ENCODE data around the gene ATP9A. TPM values are rescaled to one million over a fixed set of nuclear protein-coding genes. Genes with fewer than 3 reads are reported as not detected.

ATP9A gene
- total RNA-seq, 1 experiment from 2014 or later, result 12.1 TPM

DNA sequence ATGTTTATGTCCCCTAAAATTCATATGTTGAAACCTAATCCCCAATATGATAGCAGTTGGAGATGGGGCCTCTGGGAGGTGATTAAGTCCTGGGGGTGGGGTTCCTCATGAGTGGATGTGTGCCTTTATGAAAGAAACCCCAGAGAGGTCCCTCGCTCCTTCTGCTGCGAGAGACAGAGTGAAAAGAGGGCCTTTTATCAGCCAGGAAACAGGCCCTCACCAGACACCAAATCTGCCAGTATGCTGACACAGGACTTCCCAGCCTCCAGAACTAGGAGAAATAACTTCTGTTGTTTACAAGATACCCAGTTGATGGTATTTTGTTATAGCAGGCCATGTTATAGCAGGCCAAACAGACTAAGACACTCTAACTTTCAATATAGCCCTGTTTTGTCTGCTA is 124.8 kb downstream of the ATP9A start:
- Histone ChIP-seq H3K56ac (ENCODE audit: insufficient read length, low read depth, low read length) (no peak overlapping the region), H3K4ac (ENCODE audit: low read depth, low read length) (no peak overlapping the region), H3K18ac (ENCODE audit: insufficient read length, low read depth, low read length) (no peak overlapping the region), H3K27me3 (ENCODE audit: insufficient read depth, low read length) (no peaks in the 10 kb centered on the region), H3K4me1 (ENCODE audit: insufficient read depth, low read length) (no peaks in the 10 kb centered on the region), H4K8ac (replicated peaks; ENCODE audit: insufficient read length, low read depth, low read length) (no peak overlapping the region), H2BK20ac (ENCODE audit: low read depth, low read length, poor library complexity, severe bottlenecking) (no peak overlapping the region), H3K23ac (ENCODE audit: insufficient read length, low read depth, low read length) (no peak overlapping the region), H3K9me3 (ENCODE audit: control insufficient read depth, low read depth, low read length) (no peaks in the 10 kb centered on the region), H3K4me2 (ENCODE audit: insufficient read depth, insufficient read length, low read length) (no peak overlapping the region), H3T11ph (ENCODE audit: low read length) (no peak overlapping the region), H4K5ac (ENCODE audit: insufficient read length, low read depth, low read length) (no peak overlapping the region), H3K79me1 (ENCODE audit: insufficient read depth, low read depth, low read length, poor library complexity, severe bottlenecking) (no peaks in the 10 kb centered on the region), H2BK15ac (ENCODE audit: low read depth, low read length) (no peak overlapping the region), H2BK120ac (ENCODE audit: low read depth, low read length, poor library complexity, severe bottlenecking) (no peak overlapping the region), H3K27ac (ENCODE audit: insufficient read length, low read depth, low read length) (no peak overlapping the region), H2AK5ac (ENCODE audit: insufficient read length, low read length) (no peak overlapping the region), H4K91ac (ENCODE audit: insufficient read length, low read depth, low read length) (no peak overlapping the region), H3K9ac (ENCODE audit: extremely low read depth, insufficient read length, low read length) (no peak overlapping the region), H4K20me1 (ENCODE audit: control insufficient read depth, insufficient read depth, insufficient read length) (peaks cover 2% of the 10 kb centered on the region), H2BK5ac (ENCODE audit: insufficient read length, low read length) (no peak overlapping the region), H3K23me2 (ENCODE audit: insufficient read length, low read depth, low read length, poor library complexity, severe bottlenecking) (no peaks in the 10 kb centered on the region), H3K79me2 (ENCODE audit: insufficient read depth, low read length) (no peaks in the 10 kb centered on the region), H2BK12ac (ENCODE audit: insufficient read length, low read depth, low read length) (no peak overlapping the region), H2AFZ (ENCODE audit: low read length) (no peak overlapping the region), H3K14ac (ENCODE audit: insufficient read depth, low read length) (no peak overlapping the region)
- Mint-ChIP-seq H3K9me3 (no peaks in the 10 kb centered on the region), H3K4me1 (peaks cover 15 to 17% of the 10 kb centered on the region in 2 experiments), H3K27me3 (ENCODE audit: low read depth) (no peaks in the 10 kb centered on the region), H3K27ac (no peak overlapping the region), H3K36me3 (ENCODE audit: insufficient read depth in 1 of 3, low read depth in 3 of 3) (no peaks in the 10 kb centered on the region; a peak in 1 of 7 replicates), H3K4me3 (no peak overlapping the region)
- TF ChIP-seq, protein P1, sequence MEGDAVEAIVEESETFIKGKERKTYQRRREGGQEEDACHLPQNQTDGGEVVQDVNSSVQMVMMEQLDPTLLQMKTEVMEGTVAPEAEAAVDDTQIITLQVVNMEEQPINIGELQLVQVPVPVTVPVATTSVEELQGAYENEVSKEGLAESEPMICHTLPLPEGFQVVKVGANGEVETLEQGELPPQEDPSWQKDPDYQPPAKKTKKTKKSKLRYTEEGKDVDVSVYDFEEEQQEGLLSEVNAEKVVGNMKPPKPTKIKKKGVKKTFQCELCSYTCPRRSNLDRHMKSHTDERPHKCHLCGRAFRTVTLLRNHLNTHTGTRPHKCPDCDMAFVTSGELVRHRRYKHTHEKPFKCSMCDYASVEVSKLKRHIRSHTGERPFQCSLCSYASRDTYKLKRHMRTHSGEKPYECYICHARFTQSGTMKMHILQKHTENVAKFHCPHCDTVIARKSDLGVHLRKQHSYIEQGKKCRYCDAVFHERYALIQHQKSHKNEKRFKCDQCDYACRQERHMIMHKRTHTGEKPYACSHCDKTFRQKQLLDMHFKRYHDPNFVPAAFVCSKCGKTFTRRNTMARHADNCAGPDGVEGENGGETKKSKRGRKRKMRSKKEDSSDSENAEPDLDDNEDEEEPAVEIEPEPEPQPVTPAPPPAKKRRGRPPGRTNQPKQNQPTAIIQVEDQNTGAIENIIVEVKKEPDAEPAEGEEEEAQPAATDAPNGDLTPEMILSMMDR (conservative IDR thresholded peaks at IDR 0.05), result no peak
- no peak for DNase-seq
- no CpG with 5 or more reads among the region's 2 CpGs for WGBS (ENCODE audit: extremely low coverage, insufficient read length, low lambda C conversion rate)

All from H9 (cell line).